ENCODE results near the gene EYS.
"Not testable (repeated sequence)": the region's sequence is repeated elsewhere in the genome, so short reads cannot be mapped to it uniquely, and the experiment has no call there.

The EYS gene

DNA sequence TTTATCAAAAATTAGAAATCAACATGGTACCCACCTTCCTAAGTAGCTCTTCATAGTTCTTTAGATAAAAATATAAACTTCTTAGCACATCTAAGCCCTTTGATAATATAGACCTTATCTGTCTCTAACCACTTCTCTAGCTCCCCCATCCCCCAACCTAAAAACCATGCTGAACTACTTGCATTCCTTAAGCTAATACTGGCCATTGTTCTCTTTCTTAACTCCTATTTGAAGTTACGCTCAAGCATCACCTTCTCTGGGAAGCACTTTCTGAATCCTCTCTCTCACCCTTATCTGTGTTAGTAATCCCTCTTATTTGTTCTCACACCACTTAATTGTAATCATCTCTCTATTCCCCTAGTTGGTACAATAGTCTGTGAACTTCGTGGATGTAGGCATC is 1918.5 kb downstream of the EYS start:
- no peak for DNase-seq (ENCODE audit: low spot score)

DNA sequence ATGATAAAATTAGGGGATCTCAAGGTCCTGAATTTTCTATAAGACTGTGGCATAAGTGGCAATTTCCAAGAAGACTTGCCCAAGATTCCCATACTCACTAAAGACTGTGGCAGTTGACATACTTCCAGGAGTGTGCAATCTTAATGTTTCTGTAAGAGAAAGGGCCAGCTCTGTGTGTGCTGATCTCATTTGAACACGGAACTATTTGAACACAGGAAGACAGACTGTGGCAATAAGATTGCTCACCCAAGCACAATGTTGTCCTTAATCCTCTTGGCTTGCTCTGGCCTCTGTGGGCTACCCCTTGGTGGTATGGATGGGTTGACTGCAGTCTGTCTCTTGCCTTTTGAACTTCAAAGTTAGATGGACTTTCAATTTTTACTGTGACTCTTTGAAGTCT is 1920.0 kb downstream of the EYS start:
- DNase-seq (ENCODE audit: low spot score): no peak

DNA sequence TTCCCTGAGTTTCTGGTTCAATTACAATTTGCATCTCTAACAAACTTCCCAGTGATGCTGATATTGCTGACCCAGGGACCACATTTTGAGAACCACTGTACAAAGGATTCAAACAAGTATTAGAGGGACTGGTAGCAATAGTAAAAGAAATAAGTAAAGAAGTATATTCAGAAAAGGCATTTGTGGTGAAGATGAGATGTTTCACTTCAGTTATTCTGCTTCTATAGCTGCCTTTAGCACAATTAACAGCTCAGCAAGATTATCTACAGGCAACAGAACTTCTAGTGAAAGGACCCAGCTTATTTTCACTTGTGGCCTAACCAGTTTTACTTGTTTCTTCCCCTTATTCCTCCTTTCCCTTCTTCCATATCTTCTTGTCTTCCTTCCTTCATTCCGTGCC is 1922.0 kb downstream of the EYS start:
- no peak for DNase-seq (ENCODE audit: low spot score)

DNA sequence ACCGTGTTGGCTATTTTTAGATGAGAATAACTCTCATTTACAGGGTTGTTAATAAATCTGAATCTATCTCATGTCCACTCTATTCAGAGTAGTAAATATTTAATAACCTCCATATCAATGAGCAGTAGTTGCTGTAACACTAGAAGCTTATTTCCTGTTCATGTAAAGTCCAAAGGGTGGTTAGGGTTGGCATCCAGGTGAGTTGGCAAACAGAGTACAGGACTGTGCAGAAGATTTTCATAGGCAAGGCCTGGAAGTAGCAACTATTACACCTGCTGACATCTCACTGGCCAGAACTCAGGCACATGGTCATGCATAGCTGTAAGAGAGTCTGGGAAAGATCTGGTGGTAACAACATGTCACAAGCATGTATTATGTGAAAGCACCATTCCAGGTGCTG is 1923.9 kb downstream of the EYS start:
- DNase-seq (ENCODE audit: low spot score): no peak

DNA sequence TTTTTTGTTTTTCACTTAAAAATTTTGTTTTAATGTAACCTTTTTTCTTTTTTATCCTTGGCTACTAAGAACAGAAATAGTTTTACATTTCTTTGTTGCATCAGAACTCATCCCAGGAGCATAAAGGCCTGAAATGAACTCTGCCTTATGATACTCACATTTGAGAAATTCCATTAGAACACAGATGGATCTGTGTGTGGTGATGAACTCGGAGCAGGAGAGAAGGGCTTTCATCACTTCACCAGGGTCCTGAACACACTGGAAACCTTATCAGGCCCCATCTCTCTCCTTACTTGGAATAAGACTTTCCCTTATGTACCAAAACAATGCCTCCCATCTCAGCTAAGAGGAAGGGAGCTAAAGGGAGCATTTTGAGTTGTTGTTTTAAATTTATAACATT is 1932.1 kb downstream of the EYS start:
- DNase-seq (ENCODE audit: low spot score): no peak

DNA sequence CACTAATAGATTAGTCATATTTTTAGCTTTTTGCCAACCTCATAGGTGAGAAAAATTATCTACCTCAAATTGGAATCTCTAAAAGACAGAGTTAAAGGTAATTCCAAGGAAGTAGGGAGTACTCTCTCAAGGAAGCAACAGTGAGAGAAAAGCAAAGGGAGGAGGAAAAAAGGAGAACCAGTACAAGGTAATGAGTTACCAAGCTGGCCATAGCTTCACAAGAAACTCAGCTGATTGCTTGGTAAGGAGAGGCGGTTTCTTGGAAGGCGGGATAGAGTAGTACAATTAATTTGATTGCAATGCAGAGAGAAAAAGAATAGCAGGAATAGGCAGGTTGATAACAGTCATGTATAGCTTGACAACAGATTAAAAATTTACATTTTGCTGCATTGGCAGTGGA is 1933.8 kb downstream of the EYS start:
- DNase-seq (ENCODE audit: low spot score): no peak

DNA sequence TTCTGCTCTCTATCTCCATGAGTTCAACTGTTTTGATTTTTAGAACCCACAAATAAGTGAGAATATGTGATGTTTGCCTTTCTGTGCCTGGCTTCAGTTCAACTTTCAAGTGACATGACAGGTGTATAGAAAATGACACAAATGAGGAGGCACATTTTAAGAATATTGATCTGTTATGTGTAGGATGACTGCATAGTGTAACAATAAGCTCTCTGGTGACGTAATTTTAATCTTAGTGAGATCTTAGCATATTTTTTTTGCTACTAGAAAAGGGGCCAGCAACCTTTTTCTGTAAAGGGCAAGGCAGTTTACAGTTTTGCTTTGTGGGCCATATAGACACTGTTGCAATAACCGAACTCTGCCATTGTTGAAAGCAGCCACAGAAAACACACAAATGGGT is 1941.2 kb downstream of the EYS start:
- DNase-seq (ENCODE audit: low spot score): no peak

DNA sequence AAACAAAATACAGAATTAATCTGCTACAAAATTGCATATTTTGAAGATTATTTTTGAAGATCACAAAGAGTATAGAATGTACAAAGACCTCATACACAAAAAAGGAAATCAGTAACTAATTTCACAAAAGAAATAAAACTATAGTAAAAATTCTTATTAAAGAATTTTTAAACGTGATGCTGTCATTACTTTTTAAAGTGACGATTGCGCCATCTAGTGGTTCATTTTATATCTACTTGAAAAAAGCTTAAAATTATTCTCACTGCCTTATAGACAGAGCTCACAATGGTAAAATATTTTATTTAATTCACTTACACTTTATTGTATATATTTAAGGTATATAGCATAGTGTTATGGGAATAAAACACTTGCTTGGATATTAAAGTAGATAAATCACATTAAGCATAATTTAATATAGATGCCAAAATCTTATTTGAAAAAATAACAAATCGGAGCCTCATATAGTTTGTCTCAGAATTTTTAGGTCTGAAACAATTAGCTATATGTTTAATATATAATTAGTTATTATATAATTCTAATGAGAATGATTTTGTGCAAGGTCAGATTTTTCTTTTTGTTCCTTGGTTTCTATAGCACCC is 1942.6 kb downstream of the EYS start:
- DNase-seq (ENCODE audit: low spot score): no peak

DNA sequence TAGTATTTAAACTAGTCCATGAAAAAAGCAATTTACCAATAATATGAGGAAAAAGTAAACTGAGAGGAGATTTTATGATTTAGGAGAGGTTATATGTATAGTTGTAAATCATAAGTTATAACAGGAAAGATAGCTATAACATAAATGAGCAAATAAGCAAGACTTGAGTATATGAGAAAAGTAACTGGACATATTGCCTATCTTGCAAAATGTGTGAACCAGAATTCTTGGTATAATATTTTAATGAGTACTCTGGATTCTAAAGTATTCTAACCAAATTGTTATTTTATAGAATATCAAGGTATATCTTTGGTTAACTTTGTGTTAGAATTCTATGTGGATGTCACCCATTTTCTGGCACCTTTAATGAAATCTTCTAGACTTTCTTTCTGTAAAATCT is 1946.8 kb downstream of the EYS start:
- no peak for DNase-seq (ENCODE audit: low spot score)

DNA sequence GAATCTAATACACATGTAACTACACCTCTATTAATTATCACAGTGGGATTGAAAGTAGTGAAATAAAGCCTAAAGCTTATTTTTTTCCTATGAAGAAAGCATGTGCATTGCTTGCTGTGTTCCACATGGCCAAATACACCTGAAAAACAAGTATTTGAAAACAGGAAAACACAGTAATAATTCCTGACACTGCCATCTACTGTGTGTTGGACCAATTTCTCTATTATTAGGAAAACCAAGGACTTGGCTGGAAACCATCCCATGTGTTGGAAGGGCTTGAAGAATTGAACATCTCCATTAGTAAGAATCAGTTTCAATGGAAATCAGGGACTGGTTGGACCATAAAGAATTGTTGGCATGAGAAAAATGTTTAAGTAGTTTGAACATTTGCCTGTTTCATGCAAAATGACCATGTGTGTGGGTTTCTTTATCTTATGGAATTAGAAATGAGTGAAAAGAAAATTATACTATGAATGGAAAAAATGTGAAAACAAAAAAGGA is 1947.4 kb downstream of the EYS start:
- no peak for DNase-seq (ENCODE audit: low spot score)

DNA sequence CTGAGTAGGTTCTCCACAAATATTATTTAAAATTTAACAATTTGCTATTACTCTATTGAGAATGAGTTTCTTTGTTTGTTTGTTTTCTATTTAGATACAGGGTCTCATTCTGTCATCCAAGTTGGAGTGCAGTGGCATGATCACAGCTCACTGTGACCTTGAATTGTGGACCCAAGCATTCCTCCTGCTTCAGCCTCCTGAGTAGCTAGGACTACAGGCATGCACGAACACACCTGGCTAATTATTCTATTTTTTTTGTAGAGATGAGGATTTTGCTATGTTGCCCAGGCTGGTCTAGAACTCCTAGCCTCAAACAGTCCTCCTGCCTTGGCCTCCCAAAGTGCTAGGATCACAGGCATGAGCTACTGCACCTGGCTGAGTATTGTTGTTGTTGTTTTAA is 1949.2 kb downstream of the EYS start:
- DNase-seq (ENCODE audit: low spot score): no peak

DNA sequence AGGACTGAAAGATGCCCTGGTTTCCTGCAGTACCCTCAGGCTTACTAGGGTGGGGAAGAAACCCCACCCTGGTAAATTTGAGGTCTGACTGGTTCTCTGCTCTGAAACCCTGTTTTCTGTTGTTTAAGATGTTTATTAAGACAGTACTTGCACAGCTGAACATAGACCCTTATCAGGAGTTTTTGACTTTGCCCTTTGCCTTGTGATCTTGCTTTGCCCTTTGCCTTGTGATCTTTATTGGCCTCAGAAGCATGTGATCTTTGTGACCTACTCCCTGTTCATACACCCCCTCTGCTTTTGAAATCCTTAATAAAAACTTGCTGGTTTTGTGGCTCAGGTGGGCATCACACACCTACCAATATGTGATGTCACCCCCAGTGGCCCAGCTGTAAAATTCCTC is 1949.8 kb downstream of the EYS start:
- DNase-seq (ENCODE audit: low spot score): not testable (repeated sequence)

DNA sequence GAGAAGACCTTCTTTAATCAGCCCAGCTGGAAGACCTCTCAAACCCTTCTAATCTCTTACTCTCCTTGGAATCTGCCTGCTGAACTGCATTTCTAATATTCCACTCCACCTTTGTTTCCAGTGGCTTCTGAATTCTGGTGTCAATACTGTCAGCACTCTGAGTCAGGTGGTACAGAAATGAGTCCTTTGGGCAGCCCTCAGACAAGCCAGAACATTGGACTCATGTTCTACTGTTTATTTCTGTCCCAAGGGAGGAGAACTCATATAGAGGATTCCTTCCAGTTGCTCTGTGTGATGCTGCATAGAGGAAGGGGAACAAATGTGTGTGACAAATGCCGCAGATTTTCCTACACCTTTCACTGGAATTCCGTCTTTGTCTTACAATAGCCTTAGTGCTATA is 1956.6 kb downstream of the EYS start:
- no peak for DNase-seq (ENCODE audit: low spot score)

DNA sequence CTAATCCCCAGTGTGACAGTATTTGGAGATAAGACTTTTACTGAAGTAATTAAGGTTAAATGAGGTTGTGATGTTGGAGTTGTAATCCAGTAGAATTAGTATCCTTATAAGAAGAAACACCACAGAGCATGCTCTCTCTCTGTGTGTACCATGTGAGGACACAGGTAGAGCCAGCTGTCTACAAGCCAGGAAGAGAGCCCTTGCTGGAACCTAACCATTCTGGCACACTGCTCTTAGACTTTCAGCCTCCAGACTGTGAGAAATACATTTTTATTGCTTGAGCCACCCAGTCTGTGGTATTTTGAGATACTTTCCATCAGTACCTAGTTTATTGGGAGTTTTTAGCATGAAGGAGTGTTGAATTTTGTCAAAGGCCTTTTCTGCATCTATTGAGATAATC is 1961.2 kb downstream of the EYS start:
- no peak for DNase-seq (ENCODE audit: low spot score)

DNA sequence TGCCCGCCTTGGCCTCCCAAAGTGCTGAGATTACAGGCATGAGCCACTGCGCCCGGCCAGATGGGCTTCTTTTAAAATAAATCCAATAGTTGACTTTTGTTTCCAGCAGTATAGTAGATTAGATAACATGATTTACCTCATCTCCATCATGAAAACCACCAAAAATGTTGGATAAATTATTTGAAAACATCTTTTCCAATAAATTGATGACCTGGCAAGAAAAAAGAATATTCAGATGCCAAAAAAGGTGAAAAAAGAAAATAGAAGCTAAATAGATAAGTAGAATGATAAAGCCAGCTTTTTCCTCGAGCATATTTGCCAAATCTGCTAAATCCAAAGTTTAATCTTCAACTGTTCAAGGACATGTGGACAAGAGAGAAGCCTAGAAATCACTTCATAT is 1962.2 kb downstream of the EYS start:
- DNase-seq (ENCODE audit: low spot score): no peak

DNA sequence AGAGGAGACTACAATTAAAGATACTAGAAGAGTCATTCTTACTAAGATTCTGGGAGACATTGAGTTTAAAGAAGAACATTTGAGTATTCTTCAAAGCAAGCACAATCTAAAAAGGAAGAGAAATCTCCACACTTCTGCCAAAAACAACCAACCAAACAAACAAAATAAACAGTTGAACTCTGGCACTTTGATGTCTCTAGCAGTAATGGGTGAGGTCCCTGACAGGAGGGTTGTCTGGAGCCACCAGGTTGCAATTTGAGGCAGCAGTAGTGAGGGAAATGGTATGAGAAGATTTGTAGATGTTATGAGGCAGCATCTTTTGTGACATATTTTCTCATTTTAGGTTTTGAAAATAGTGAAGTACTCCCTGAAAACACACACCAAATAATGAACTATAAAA is 1963.3 kb downstream of the EYS start:
- DNase-seq (ENCODE audit: low spot score): no peak

DNA sequence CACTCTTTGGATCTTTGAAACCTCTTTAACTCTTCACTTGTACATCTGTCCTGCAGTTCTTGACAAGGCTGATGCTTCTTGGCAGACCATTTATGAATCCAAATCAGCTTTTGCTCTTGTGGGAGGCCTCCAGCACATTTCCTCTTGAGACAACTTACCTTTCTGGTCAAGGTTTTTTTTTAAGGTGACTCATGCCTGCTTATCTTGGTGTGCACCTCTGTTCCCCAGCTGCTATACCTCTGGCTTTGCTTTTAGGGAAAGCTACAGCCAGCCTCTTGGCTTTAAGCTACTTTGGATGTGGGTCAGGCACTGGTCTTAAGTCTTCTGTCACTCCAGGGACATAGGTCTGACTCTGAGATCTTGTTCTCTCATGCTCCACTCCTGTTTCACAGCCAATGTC is 1965.0 kb downstream of the EYS start:
- DNase-seq (ENCODE audit: low spot score): no peak

DNA sequence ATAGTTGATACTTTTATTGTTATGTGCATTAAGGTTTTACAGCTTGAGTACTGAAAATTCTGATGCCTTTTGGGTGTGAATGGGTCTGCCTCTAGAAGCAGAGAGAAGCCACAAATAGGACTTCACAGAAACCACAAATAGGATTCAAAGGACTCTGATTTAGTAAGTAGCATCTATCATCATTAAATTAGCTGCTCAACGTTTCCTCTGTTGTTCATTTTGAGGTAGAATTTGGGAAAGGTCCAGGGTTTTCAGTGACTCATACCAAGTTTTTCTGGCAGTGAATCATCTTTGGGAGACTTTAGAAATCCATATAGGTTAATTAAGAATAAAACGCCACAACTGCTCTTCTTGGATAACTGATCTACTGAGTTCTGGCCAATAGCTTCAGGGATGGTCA is 1966.3 kb downstream of the EYS start:
- no peak for DNase-seq (ENCODE audit: low spot score)

DNA sequence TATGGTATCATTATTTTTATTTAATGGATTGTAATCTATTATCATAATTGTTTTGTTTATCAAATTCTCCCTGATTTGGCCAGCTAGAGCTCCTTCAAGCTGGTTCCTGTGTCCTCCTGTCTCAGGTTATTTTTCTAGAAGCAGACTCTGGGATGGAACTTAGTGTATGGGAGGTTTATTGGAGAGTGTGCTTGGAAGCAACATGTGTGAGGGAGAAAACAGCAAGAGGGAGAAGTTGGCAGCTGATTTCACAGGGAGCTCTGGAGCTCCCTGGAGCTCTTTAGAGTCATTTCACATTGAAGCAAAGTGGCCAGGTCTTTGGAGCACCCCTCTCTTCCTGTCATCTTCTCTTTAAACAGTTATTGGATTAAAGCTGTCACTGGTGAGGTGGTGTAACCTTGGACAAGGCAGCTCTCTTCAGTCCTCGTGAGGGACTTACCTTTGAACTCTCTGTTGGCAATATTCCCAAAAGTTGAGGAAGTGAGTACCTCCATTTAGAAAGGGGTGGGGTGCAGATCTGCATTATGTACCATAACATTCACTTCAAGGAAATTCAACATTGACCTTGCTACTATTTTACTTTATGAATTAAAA is 1967.8 kb downstream of the EYS start:
- no peak for DNase-seq (ENCODE audit: low spot score)

DNA sequence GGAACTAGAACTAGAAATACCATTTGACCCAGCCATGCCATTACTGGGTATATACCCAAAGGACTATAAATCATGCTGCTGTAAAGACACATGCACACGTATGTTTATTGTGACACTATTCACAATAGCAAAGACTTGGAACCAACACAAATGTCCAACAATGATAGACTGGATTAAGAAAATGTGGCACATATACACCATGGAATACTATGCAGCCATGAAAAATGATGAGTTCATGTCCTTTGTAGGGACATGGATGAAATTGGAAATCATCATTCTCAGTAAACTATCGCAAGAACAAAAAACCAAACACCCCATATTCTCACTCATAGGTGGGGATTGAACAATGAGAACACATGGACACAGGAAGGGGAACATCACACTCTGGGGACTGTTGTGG is 1968.8 kb downstream of the EYS start:
- DNase-seq (ENCODE audit: low spot score): not testable (repeated sequence)

DNA sequence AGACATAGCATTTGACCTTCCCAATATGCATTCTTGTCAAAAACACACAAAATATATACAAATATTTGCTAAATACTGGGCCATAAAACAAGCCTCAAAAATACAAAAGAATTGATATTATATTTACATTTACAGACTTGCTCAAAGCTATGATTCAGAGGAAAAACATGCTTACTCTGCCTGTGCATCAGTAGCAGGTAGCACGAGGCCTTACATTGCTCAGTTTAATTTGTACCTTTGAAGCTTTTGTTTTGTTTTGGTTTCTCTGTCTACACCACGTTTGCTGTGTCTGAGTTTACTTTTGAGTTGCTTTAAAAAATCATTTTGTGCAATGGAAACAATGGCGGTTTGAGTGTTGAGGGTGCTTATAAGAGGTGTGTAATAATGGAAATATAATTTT is 1972.1 kb downstream of the EYS start:
- no peak for DNase-seq (ENCODE audit: low spot score)

DNA sequence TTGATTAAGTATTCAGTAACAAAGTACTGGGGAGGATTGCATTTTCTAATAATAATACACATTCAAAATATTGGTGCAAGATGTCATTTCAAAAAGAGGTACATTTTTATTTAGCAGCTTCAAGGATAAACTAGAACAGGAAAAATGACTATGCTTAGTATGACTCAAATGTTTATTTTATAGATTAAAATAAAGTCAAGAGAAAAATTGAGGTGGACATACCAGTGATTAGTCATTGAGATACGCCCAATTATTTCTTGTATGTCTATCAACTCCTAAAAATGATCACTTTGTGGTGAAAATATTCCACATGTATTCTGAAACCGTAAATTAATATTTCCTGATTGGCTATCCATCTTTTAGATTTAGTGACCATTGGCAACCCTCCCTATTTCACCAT is 1974.7 kb downstream of the EYS start:
- DNase-seq (ENCODE audit: low spot score): no peak

DNA sequence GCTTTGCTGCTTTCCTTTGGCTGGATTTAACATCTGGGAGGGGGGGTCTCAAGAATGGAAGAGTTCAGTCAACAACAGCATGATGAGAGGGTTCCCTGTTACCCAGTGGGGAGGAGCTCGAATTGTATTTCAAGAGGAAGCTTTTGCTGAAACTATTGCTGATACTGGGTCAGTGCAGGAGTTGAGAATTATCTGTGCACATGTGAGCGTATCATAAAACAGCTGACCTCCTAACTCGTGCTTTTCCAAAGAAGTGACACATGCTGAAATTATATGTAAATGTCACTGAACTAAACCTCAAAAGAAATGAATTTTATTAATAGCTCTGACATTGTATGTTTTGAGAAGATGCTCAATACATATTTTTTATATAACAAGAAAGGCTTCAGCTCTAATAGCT is 1975.1 kb downstream of the EYS start:
- DNase-seq (ENCODE audit: low spot score): no peak

DNA sequence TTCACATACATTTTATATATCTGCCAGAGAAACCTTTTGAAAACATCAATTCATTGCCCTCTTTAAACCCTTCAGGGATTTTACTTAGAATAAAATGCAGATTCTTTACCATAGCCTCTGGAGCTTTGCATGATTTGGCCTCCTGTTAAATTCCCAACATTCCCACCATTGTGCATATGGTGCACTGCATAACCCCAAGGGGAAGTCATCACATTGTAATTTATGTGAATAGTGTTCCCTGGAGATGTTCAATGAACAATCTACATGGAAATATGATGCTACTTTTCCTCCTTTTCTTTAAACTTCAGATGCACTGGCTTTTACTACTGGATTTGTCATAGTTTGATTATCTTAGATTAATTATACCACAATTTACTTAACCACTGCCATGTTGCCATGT is 1976.7 kb downstream of the EYS start:
- no peak for DNase-seq (ENCODE audit: low spot score)
